Stimulated activated CD4-positive, alpha-beta T cell treated with anti-CD3 and anti-CD28 coated beads, Interleukin-12 subunit alpha, Interleukin-12 subunit beta, amount 100 ng/mL, for 4 hours (primary cell): ENCODE results near the gene GUSB.
"Not testable (repeated sequence)": the region's sequence is repeated elsewhere in the genome, so short reads cannot be mapped to it uniquely, and the experiment has no call there.

Experiments
- DNase-seq: peaks from one replicate; pipeline ENCODE4 v3.0.0-alpha.2; 2020

The GUSB gene

DNA sequence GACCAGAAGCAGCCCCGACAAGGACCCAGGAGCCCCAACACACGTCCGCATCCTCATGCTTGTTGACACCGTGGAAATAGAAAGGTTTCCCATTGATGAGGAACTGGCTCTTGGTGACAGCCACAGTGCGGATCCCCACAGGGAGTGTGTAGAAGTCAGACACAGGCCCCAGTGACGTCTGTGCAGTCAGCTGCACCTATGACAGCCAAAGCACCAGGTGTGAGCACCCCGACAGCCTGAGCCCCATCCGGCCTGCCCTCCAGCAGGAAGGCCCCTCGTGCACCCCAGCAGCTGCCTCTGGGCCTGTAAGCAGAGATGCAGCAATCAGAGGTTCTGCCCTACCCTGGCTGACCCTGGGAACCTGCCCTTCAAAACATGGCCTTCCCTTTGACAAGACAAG is 7.1 kb downstream of the GUSB start:
- no peak for DNase-seq

DNA sequence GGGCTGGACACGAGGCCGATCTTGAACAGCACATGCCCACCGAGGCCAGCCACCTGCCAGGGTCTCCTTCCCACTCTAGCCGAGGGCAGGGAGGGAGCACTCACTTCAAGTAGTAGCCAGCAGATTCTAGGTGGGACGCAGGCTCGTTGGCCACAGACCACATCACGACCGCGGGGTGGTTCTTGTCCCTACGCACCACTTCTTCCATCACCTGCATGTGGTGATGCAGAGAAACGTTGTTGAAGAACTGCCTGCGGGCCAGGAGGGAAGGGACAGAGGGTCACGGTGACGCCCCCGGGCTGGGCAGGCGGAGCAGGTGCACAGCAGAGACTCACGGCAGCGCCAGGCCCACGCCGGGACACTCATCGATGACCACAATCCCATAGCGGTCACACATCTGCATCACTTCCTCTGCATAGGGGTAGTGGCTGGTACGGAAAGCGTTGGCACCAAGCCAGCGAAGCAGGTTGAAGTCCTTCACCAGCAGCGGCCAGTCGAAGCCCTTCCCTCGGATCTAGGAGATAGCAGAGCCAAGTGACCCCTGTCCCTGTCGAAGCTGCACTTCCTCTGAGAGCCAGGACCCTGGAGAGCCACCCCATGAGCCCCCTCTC is 7.7 kb downstream of the GUSB start:
- DNase-seq = no peak

DNA sequence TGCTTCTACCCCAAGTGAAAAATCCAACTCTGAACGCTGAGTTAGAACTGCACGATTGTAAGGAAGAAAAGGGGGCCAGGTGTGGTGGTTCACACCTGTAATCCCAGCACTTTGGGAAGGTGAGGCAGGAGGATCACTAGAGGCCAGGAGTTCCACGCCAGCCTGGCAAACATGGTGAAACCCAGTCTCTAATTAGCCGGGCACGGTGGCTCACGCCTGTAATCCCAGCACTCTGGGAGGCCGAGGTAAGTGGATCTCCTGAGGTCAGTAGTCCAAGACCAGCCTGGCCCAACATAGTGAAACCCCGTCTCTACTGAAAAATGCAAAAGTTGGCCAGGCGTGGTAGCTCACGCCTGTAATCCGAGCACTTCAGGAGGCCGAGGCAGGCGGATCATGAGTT is 9.0 kb downstream of the GUSB start:
- no peak for DNase-seq

DNA sequence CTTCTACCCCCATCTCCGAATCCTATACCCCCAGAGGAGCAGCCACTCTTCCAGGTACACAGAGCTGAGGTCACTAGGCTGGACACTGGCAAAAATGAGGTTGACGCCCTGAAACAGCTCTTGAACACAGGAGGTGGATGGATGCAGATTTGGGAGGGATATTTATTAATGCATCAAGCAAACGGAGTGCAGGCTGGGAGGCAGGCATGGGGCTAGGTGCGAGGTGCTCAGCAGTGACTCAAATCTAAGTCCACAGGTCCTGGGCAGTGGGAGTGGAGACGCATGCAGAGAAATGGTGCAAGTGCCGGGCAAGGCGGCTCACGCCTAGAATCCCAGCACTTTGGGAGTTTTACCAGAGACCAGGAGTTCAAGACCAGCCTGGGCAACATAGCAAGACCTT is 11.0 kb downstream of the GUSB start:
- DNase-seq = no peak

DNA sequence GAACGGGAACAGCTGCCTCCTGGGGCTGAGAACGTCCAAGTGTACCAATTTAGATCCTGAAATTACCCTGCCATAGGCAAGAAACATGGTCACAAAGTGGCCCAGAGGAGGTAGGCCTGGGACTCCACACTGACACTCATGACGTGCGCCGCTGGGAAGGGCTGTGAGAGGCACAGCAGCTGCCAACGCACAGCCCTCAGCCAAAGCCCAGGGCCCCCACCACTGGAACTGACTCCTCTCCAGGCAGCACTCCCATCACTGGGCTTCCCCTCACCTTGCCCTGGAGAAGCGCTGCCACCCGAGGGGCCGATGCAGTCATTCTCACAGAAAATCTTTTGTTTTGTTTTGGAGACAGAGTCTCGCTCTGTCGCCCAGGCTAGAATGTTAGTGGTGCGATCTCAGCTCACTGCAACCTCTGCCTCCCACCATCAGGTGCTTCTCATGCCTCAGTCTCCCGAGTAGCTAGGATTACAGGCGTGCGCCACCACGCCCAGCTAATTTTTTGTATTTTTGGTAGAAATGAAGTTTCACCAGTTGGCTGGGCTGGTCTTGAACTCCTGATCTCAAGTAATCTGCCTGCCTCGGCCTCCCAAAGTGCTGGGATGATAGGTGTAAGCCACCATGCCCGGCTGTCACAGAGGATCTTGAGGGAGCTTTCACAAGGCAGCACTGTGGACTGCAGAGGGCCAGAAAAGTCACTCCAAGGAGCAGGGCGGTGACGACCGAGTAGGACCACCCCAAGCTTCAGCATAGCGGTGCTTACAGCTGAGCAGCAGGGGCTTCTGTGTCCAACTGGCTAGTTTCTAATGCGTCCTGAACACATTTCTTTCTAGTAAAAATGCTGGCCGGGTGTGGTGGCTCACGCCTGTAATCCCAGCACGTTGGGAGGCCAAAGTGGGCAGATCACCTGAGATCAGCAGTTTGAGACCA is 13.5 kb downstream of the GUSB start:
- DNase-seq = no peak

DNA sequence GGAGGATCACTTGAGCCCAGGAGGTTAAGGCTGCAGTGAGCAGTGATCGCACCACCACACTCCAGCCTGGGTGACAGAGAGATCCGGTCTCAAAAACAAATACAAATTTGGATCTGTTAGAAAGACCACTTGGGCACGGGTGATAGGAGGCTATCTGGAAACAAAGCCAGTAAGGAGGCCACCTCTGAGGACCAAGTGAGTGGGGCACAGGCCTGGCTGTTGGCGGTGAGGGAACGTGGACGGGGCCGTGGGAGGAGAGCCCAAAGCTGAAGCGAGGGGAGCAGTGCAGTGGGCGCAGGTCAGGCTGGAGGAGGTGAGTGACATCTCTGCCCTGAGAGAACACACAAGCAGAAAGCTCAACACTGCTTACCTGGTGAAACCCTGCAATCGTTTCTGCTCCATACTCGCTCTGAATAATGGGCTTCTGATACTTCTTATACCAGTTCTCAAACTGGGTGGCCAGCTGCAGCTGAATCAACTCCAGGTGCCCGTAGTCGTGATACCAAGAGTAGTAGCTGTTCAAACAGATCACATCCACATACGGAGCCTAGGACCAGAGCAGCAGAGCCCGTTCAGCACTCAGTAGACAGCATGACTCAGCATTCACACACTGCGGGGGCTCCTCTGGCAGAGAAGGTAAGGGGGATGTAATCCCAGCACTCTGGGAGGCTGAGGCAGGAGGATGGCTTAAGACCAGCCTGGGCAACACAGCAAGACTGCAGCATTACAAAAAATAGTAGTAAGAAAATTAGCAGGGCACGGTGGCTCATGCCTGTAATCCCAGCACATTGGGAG is 14.5 kb downstream of the GUSB start:
- DNase-seq = no peak

DNA sequence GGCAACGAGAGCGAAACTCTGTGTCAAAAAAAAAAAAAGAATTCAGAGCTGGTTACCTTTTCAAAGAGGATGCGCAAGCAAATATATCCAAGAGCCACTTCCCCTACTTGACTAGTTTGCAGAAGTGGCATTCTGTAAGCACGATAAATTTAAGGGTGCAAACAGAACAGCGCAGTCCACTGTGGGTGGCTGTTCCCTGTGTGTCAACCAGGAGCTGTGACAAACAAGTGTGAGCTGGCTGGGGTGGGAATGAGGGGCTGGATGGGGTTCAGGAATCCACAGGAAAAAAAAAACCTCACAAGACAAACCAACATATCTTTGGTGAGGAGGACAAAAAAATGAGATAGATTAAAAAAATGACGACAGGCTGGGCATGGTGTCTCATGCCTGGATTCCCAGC is 15.9 kb downstream of the GUSB start:
- DNase-seq = no peak

DNA sequence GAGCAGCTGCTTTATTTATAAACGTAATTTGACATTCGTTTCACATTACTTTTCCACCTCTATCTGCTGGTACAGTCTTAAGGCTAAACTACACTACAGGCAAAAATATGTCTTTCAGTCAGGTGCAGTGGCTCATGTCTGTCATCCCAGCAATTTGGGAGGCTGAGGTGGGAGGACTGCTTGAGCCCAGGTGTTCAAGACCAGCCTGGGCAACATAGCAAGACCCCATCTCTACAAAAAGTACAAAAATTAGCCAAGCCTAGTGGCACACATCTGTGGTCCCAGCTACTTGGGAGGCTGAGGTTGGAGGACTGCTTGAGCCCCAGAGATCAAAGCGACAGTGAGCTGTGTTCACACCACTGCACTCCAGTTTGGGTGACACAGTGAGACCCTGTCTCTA is 17.3 kb downstream of the GUSB start:
- DNase-seq = not testable (repeated sequence)

DNA sequence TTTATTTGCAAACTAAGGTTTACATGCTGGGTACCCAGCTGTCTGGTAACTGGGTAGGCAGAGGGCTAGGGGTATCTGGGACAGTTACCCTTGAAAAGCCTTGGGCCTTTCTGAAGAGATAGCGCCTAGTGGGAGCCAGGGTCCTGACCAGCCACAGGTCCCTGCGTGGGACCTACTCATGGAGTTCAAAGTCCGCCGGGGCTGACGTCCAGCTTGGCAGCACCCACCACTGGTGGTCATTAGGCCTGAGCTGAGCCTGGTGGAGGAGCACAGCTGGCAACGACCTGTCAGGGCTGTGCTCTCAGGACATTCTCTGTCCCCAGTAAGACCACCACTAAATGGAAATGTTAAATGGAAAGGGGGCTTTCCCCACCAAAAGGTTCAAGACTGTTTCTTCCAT is 20.0 kb downstream of the GUSB start:
- DNase-seq = no peak

DNA sequence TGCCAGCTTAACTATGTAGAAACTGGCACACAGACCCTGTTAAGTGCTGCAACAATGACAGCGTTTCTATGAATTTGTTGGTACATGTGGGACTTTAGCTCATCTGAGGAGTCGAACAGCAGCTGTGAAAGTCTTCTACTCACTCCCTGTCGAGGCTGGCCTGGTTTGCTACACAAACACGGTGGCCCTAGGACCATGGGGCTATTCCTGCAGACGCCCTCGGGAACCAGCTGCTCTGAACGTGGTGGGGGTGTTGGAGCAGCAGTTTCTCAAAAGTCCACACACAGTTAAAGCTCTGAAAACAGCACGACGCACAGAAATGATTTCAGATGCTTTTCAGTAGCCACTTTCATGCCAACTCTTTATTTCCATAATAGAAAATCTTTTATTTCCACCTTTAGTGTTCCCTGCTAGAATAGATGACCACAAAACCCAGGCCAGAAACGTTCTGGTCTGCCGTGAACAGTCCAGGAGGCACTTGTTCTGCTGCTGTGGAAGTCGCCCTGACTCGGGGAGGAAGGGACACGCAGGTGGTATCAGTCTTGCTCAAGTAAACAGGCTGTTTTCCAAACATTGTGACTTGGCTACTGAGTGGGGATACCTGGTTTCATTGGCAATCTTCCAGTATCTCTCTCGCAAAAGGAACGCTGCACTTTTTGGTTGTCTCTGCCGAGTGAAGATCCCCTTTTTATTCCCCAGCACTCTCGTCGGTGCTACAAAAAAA is 21.5 kb downstream of the GUSB start:
- DNase-seq = no peak

DNA sequence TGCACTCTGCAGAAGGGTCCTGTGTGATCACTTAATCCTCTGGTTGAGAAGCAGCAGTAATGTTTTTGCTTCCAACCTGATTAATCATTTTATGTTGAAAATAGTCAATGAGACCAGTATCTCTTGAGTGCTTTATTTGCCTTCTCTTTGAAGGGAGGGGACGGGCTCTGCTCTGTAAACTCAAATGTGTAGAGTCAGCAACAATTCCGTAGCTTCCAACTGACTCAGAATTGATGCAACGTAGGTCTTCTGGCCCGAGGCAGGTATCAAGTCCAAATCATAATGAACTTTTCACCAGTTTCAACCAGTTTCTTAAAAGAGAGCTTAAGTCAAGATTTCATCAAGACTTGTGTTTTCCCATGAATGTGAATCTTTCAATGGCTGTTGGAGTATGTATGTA is 26.3 kb downstream of the GUSB start:
- DNase-seq = no peak

DNA sequence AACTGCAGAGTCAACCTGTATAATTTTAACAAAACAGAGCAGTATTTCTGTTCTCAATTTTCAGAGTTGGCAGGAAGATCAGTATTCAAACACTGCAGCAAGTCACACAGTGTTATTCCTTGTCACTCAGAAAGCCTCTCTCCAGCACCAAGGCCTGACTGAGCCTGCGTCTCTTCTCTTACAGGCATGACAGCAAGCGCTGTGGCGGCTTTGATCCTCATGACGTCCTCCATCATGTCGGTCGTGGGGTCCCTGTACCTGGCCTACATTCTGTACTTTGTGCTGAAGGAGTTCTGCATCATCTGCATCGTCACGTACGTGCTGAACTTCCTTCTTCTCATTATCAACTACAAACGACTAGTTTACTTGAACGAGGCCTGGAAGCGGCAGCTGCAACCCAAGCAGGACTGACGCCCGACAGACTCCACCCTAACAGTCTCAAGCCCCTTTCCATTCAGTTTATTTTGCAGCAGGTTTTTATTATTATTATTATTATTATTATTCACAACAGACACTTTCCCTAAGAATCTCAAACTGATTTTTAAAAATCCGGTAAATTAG is 28.0 kb downstream of the GUSB start:
- no peak for DNase-seq

DNA sequence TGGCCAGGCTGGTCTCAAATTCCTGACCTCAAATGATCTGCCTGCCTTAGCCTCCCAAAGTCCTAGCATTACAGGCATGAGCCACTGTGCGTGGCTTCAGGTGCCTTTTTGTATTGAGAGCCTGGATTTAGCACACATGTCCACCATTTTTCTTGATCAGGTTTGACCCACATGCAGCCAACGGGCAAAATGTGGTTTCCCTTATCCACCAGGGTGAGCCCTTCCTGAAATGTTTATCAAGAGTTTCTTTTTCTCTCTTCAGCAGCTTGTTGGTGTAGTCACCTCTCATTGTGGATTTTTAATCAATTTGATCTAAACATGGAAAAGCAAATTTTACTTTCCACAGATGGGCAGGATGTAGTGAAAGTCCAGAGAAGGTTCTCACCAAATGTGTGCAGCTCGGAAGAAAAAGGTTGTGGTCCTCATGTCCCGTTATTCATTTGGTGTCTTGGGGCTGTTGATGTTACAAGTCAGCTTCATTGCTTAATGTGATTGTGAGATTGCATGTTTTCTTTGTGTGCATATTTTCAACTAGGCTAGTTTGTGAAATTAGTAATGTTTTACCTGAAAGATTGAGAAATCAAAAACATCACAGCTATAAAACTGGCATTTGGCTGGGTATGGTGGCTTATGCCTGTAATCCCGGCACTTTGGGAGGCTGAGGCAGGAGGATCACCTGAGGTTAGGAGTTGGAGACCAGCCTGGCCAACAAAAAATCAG is 28.9 kb downstream of the GUSB start:
- no peak for DNase-seq

DNA sequence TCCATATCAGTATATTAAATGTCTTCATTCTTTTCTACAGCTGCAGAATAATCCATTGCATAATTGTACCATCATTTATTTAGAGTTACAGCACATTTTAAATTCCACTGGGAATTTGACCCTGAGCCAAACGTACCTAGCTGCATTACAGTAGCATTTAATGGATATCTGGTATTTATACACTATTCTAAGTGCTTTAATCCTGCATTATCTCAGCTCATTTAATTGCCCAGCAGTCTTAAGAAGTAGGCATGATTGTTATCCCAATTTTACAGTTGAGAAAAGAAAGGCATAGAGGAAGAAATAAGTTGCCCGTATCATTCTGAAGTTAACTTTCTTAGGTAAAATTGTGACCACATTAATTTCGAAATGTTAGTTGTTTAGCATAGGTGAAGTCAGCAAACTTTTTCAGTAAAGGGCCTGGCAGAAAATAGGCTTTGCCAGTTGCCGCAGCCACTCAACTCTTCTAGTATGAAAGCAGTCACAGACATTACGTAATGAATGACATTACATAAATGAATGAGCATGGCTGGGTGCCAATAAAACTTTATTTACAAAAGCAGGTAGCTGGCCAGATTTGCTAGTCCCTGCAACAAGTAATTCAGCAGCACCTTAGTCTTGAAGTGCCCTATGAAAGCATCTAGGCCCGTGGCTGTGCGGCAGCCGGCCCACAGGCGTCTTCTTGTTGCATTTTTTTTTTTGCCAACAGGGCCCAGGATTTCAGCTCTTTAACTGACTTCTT is 30.0 kb downstream of the GUSB start:
- DNase-seq = no peak

DNA sequence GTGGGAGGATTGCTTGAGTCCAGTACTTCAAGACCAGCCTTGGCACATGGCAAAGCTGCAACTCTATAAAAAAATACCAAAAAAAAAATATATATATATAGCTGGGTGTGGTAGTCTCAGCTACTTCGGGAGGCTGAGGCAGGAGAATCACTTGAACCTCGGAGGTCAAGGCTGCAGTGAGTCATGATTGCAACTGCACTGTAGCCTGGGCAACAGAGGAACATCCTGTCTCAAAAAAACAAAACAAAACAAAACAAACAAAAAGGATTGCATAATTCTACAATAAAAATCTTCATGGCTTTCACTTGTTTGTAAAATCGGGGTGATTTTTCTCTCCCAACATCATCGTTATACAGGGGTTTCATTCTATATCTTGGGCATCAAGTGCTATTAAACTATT is 35.1 kb downstream of the GUSB start:
- no peak for DNase-seq

DNA sequence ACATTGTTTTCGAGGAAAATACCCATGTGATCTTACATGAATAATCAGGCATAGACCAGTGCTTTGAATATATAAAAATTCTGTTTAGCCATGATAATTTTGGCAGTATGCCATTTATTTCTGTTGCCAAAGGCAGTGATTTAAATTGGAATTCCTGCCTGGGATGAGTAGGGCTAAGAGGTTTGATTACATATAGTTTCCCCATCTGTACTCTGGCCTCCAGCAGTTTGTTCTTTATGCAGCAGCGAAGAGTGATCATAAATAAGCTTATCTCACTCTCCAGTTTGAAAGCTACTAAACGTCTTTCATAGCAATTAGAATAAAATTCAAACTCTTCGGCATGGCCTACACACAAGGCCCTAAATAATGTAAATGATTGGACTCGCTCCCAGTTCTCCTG is 36.2 kb downstream of the GUSB start:
- DNase-seq = not testable (repeated sequence)

DNA sequence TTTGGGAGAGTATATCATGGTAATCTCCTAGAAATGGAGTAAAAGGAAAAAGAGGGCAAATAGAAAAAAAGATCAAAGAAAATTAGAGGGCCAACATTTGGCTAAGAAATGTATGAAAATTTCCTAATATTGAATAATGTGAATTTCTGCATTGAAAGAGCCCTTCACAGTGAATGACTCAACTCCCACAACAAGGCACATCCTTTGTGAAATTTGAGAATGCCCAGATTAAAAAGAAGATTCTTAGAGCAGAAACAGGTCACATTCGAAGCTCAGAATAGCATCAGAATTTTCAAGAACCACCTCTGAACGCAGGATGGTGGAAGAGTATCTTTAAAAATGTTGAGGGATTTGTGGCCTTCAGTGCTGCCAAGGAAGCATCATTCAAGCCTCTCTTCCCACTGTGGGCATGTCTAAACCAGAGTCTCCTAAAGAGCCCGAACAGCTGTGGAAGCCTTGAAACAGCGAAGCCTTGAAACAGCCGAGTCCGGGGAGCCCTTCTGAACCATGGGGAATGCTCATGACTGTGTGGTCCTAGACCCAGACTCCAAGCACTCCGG is 43.6 kb downstream of the GUSB start:
- no peak for DNase-seq

DNA sequence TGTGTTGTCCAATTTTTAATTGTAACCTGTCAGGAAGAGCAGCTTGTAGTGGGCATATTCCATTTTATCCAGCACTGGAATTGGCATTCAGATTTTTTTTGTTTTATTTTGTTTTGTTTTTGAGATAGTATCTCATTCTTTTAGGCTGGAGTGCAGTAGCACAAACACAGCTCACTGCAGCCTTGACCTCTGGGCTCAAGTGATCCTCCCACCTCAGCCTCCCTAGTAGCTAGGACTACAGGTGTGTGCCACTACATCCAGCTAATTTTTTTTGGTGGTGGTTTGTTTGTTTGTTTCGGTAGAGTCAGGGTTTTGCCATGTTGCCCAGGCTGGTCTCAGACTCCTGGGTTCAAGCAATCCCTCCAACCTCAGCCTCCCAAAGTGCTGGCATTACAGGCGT is 44.7 kb downstream of the GUSB start:
- no peak for DNase-seq

DNA sequence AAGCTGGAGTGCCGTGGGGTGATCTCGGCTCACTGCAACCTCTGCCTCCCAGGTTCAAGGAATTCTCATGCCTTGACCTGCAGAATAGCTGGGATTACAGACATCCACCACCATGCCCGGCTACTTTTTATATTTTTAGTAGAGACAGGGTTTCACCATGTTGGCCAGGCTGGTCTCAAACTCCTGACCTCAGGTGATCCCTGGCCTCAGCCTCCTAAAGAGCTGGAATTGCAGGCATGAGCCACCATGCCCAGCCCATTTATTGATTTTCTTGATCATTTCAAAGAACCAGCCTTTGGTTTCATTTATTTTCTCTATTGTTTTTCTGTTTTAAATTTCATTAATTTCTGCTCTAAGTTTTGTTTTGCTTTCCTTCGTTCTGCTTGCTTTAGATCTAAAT is 50.3 kb downstream of the GUSB start:
- DNase-seq = no peak

DNA sequence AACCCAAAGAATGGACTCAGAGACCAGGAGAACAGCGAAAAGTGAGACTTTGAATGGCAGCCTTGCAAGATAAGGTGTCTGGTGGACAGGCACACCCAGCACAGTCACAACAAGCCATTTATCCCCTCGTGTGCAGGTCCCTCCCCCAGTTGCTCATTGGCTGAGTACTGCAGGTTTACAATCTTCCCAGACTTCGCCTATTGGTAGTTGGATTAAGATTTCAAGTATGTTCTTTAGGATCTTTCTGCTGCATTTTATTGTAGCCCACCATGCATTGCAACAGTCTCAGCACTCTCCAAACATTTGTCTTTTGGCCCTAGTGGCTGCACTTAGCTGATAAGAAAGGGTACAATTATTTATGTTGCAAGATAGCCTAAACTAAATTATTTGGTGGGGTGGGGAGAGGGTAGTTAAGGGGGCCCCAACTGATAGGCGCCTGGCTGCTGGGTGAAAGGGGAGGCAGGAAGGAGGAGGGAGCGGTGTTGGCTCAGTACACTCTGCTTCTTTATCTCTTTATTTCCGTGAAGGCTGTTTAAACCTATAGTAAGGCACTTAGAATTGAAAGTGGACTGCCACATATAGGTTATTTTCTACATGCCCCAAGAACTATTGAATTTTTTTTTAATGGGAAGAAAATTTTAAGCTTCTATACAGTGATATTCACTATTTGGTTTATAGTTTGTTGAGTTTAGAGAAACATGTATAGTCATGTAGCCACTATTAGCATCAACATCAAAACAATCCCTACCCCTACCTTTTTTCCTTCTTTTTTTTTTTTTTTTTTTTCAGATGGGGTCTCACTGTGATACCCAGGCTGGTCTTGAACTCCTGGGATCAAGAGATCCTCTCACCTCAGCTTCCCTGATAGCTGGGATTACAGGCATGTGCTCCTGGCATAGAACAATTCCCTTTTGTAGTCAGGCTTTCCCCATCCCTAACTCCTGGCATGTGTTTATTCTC is 54.2 kb downstream of the GUSB start:
- no peak for DNase-seq
